HG02610 (cell line): ENCODE results near the gene STK11IP.

ENCODE experiments used
- ATAC-seq: cut with Tn5 transposase; IDR thresholded peaks from one replicate; pipeline ENCODE4 v1.9.1; 2021; ENCODE audit warnings: mild to moderate bottlenecking, moderate library complexity; ENCODE audit not compliant: unreplicated experiment

The STK11IP gene

DNA sequence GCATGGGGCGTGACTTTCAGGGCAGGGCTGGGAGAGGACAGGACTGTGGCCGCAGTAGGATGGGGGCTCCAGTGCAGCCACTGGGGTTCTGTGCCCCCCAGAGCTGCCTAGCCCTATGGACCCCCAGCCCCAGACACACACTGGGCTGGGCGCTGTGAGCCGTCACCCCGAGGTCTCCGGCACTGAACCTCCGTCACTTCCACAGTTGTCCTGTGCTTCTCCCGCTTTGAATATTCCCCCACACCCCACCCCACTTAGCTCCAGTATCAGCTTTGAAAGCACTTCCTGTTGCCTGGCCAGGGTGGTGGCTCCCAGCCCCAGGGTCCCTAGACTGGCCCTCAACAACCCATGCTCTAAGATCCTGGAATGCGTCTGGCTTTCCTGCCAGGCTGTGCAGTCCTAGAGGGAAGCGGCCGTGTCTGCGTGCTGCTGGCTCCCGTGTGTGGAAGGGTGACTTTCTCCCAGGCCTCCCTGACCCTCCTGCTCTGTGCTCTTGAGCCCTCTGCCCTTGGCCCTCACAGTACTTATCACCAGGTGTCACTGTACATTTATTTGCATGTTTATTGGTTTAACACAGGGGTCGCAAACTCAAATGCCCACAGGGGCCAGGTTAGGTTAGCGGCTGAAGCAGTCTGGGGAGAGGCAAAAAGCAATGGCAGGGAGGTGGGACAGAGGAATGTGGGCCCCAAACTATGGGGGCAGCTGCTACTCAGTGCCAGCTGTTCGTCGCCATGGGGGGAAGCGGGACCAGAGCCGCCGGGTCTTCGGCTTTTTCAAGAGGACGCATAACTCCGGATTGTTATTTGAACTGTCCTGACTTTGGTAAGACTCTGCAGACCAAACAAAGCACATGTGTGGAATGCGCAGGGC is 36.2 kb upstream of the STK11IP start:
- no peak for ATAC-seq

- ATAC-seq = no peak
Measured at GRCh38 chr2:219562049-219563020, 35.3 kb upstream of the STK11IP start.

GRCh38 chr2:219563271-219563928 is 34.3 kb upstream of the STK11IP start:
- ATAC-seq = no peak

- ATAC-seq = no peak
Measured at GRCh38 chr2:219565130-219566080, 32.3 kb upstream of the STK11IP start.

DNA sequence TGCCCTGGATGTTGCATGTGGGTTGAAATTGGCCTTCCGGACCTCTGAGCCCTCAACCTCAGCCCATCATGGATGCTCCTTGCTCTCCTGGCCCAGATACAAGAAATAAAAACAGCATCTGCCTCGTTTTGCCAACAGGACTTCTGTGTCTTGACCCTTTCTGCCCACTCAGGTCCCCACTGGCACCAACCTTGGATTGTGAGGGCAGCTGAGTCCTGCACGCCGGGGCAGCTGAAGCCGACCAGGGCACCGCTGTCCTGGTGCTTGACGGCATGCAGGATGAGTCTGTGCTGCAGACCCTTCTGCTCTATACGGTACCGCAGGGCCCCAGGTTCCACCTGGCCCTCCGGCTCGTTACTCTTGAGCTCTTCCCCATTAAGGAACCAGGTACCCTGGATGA is 31.0 kb upstream of the STK11IP start:
- ATAC-seq = no peak

GRCh38 chr2:219567131-219567530 is 30.5 kb upstream of the STK11IP start:
- ATAC-seq = no peak

DNA sequence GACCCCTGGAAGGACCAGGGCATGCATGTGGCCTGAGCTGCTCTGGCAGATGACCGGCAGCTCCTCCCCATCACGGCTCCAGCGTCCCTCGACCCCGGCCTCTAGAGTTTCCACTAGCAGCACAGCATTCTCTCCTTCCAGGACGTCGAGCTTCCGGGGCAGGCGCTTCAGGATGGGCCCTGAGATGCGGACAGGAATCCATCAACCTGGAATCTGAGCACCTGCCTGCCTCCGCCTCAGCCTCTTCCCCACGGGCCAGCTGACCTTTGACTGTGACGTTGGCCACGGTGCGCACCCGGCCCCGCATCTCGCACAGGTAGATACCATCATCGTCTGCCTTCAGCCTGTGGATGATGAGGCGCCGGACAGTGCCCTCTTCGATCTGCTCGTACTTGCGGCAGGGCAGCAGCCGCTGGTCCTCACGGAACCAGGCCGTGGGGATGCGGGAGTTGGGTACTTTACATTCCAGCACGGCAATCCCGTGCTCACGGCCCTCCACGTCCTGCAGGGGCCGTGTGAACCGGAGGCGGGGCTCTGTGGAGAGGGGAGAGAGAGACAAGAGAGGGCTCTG is 29.8 kb upstream of the STK11IP start:
- ATAC-seq = no peak

- ATAC-seq = no peak
Measured at GRCh38 chr2:219569041-219569440, 28.6 kb upstream of the STK11IP start.

DNA sequence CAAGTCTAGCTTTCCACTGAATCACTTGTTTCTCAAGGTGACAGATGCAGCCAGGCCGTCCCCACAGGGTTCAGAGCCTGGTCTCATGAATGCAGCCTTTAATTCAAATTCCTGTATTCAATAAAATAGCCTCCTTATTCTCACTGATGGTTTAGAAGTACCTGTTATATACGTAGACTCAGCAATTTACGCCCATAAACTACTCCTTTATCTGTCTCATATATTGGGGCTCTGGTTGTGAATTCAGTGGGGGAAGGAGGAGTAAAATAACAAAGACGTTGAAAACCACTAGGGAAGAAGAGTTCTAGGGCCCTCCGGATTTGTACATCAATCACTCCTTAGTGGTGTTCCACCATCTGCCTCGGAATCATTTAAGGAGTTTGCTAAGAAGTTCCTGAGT is 28.0 kb upstream of the STK11IP start:
- ATAC-seq = no peak

- no peak for ATAC-seq
Measured at GRCh38 chr2:219570194-219570923, 27.3 kb upstream of the STK11IP start.

- no peak for ATAC-seq
Measured at GRCh38 chr2:219570924-219571310, 26.7 kb upstream of the STK11IP start.

DNA sequence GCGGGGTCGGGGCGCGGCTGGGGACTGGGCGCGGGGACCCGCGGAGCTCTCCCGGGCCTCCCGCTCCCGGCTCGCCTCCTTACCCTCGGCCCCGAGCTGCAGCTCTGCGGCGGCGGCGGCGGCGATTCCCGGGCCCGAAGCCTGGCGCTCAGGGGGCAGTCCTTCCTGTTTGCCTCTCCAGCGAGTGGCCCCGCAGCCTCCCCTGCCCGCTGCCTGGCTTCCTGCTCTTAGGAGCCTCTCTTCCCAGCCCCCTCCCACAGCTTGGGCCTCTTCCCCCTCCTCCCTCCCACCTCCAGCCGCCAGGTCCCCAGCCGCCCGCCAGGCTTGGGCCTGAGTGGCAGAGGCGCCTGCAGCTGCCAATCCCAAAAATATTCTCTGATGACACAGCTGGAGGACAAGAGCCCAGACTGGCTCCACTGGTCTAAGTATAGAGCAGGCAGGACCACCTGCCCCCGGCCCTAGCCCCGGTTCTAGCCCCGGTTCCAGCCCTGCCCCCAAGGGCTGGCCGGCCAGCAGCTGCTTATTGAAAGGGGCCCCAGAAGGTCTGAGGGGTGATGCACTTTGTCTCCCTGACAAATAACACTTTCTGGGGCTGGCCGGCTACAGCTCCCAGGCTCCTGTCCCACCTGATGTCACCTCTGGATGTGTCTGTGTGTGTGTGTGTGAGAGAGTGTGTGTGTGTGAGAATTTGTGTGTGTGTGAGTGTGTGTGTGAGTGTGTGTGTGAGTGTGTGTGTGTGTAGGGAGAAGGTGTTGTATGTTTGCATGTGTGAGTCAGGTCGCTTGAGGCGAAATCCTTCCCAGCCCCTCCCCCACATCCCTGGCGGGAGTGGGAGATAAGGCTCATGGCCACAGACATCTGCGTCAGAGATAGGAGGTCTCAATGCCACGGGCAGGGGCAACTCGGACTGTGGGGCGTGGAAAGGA is 26.1 kb upstream of the STK11IP start, which contains the start of gene OBSL1:
Gene OBSL1, minus strand, starts transcription at position 229 of the 926 bp plus-strand sequence. CDS start 307 bp downstream, outside the sequence.
- ATAC-seq = no peak

GRCh38 chr2:219572237-219573001 is 25.2 kb upstream of the STK11IP start, which contains the start of gene INHA:
TSS of gene INHA (plus strand) at chr2:219572310. CDS start at chr2:219572375, 65 bp downstream.
- no peak for ATAC-seq

DNA sequence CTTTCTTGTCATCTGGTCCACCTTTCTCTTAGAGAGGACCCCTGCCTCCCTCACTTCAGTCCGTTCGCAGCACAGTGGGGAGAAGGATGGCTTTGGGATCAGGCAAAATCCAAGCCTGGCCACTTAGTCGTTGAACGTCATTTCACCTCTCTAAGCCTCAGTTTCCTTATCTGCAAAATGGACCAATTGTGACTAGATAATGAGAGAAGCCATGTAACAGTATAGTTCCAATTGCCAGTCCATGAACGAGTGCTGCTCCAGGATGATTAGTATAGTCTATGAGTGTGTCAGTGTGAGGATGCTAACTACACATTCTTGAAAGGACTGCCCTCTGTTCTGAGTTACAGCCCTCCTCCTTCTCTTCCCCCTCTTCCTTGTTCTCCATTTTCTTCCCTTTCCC is 24.5 kb upstream of the STK11IP start:
- no peak for ATAC-seq

DNA sequence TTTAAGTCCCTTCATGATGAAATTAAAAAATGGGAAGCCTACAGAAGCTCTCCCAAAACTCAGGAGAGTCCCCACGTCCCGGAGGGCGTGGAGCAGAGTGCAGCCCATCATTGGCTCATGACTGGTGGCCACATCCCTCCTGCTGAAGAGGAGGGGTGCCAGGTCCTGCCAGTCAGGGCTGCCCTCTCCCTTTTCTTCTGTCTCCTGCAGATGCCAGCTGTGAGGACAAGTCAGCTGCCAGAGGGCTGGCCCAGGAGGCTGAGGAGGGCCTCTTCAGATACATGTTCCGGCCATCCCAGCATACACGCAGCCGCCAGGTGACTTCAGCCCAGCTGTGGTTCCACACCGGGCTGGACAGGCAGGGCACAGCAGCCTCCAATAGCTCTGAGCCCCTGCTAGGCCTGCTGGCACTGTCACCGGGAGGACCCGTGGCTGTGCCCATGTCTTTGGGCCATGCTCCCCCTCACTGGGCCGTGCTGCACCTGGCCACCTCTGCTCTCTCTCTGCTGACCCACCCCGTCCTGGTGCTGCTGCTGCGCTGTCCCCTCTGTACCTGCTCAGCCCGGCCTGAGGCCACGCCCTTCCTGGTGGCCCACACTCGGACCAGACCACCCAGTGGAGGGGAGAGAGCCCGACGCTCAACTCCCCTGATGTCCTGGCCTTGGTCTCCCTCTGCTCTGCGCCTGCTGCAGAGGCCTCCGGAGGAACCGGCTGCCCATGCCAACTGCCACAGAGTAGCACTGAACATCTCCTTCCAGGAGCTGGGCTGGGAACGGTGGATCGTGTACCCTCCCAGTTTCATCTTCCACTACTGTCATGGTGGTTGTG is 23.0 kb upstream of the STK11IP start:
- ATAC-seq = no peak
